K562 (cell line): Measurements from ENCODE around the gene SLC43A1. TPM values are rescaled to one million over a fixed set of nuclear protein-coding genes. Genes with fewer than 3 reads are reported as not detected.
A peak's percentile ranks its signal among the peaks of the same experiment; 100 is the strongest.

Source experiments
- ATAC-seq: fragments of 200-7000 bp; cut with Tn5 transposase; 3 replicates; pipeline ENCODE4 v1.9.1; 2020; ENCODE audit warnings: moderate library complexity
- BruUV-seq: library from RNA; stranded (reverse); fragments of 400-500 nt; replicated peaks from 2 replicates; lab custom pipeline; 2021; lab: Mats Ljungman, UMichigan
- CTCF ChIA-PET: fragments of 300-600 bp; formaldehyde crosslinking; extraction: SDS; loops from one replicate; lab custom pipeline; 2021; ENCODE audit warnings: low intra/inter-chr PET ratio; lab: Yijun Ruan, JAX
- POLR2A ChIA-PET: fragments of 300-600, 350-650 bp; sonication (Branson Sonifier 250); formaldehyde crosslinking; extraction: SDS; loops from one replicate; lab custom pipeline; 2021; ENCODE audit warnings: antibody characterized with exemption, inconsistent platforms; lab: Yijun Ruan, JAX
- DNase-seq, 4 experiments: peaks; one replicate each; pipeline versions ENCODE4 v3.0.0 to v3.0.0-alpha.2; 2011 to 2018; ENCODE audit warnings: low spot score in 3 of 4, mixed read lengths in 3 of 4; ENCODE audit errors: extremely low read depth in 1 of 4
- FAIRE-seq: peaks from 2 replicates; lab custom pipeline; 2011; peaks lifted over from hg19 to GRCh38; lab: Jason Lieb, UNC
- H2AFZ ChIP-seq: 2 replicates; pipeline ENCODE4 v1.6.0; 2011; ENCODE audit warnings: low read depth, low read length, control low read depth, inconsistent platforms
- H3K27ac ChIP-seq: fragments of 200-600 bp; 3 replicates; pipeline ENCODE4 v1.8.0; 2011; ENCODE audit warnings: low read depth, mild to moderate bottlenecking, control low read depth, inconsistent platforms, low read length, moderate library complexity, mixed read lengths; ENCODE audit errors: extremely low read depth
- H3K27me3 ChIP-seq, 2 experiments: fragments of 300-600 bp in 1 of 2; 2 replicates in 1 of 2; 3 replicates in 1 of 2; pipeline versions ENCODE4 v1.6.0 to v1.8.0; 2011; ENCODE audit warnings: inconsistent platforms in 2 of 2, low read length in 2 of 2, mild to moderate bottlenecking in 1 of 2, mixed read lengths in 1 of 2, moderate library complexity in 1 of 2; ENCODE audit not compliant: control insufficient read depth in 2 of 2, insufficient read depth in 2 of 2
- H3K36me3 ChIP-seq: fragments of 300-600 bp; 3 replicates; pipeline ENCODE4 v1.8.0; 2011; ENCODE audit warnings: mild to moderate bottlenecking, low read length, inconsistent platforms; ENCODE audit not compliant: control insufficient read depth, insufficient read depth
- H3K4me1 ChIP-seq, 2 experiments: fragments of 200-600 bp in 1 of 2; replicated peaks in 1 of 2; 2 replicates in 1 of 2; 3 replicates in 1 of 2; pipeline versions ENCODE4 v1.5.1 to v1.8.0; 2011; ENCODE audit warnings: inconsistent platforms in 2 of 2, low read length in 2 of 2, mild to moderate bottlenecking in 1 of 2, mixed read lengths in 1 of 2, moderate library complexity in 1 of 2; ENCODE audit not compliant: control insufficient read depth in 2 of 2, insufficient read depth in 2 of 2
- H3K4me2 ChIP-seq: 2 replicates; pipeline ENCODE4 v1.6.1; 2011; ENCODE audit warnings: low read length, control low read depth, inconsistent platforms, mixed read lengths; ENCODE audit not compliant: insufficient read depth
- H3K4me3 ChIP-seq: fragments of 200-600 bp; sonication (generic), shearing (Covaris generic); 2 replicates; pipeline ENCODE4 v1.5.1; 2016; ENCODE audit warnings: control low read depth, inconsistent platforms
- H3K79me2 ChIP-seq: fragments of 200-600 bp; 3 replicates; pipeline ENCODE4 v1.8.0; 2011; ENCODE audit warnings: low read length, inconsistent platforms; ENCODE audit not compliant: control insufficient read depth, insufficient read depth
- H3K9ac ChIP-seq, 2 experiments: 2 replicates each; pipeline versions ENCODE4 v1.6.0 to v1.6.1; 2011; ENCODE audit warnings: low read depth in 2 of 2, low read length in 2 of 2, control low read depth in 1 of 2, inconsistent platforms in 1 of 2, mild to moderate bottlenecking in 1 of 2, mixed read lengths in 1 of 2; ENCODE audit not compliant: insufficient read depth in 1 of 2
- H3K9me1 ChIP-seq: one replicate; pipeline ENCODE4 v1.6.0; 2011; ENCODE audit warnings: inconsistent platforms, mild to moderate bottlenecking, low read length, moderate library complexity; ENCODE audit not compliant: control insufficient read depth, insufficient read depth
- H3K9me3 ChIP-seq: replicated peaks from 2 replicates; pipeline ENCODE4 v1.5.1; 2011; ENCODE audit warnings: low read depth, low read length, inconsistent platforms; ENCODE audit not compliant: control insufficient read depth, insufficient read depth
- H4K20me1 ChIP-seq: replicated peaks from 2 replicates; pipeline ENCODE4 v1.6.1; 2011; ENCODE audit warnings: low read length, inconsistent platforms, mixed read lengths; ENCODE audit not compliant: control insufficient read depth, insufficient read depth
- ARNT ChIP-seq, 2 experiments: fragments of 450-650 bp; IDR thresholded peaks; 2 replicates each; pipeline ENCODE4 v1.6.1; 2016; ENCODE audit warnings: mild to moderate bottlenecking in 1 of 2
- CHD2 ChIP-seq: IDR thresholded peaks from 2 replicates; pipeline ENCODE4 v1.6.1; 2011; ENCODE audit warnings: low read depth, low read length
- GATAD2B ChIP-seq: fragments of 450-650 bp; IDR thresholded peaks from 2 replicates; pipeline ENCODE4 v1.6.1; 2017; ENCODE audit warnings: mild to moderate bottlenecking, borderline replicate concordance
- ILF3 ChIP-seq: fragments of 450-650 bp; IDR thresholded peaks from 2 replicates; pipeline ENCODE4 v1.6.1; 2018; ENCODE audit warnings: antibody characterized with exemption, mild to moderate bottlenecking, moderate library complexity, borderline replicate concordance
- IRF2 ChIP-seq: sonication (generic); formaldehyde crosslinking; IDR thresholded peaks from 2 replicates; pipeline ENCODE4 v1.8.1; 2022; ENCODE audit warnings: mild to moderate bottlenecking, missing genetic modification reagents
- RNF2 ChIP-seq: sonication (generic); IDR thresholded peaks from 2 replicates; pipeline ENCODE4 v1.6.1; 2016
- TRIM24 ChIP-seq, 2 experiments: fragments of 450-650 bp; IDR thresholded peaks; 2 replicates each; pipeline ENCODE4 v1.6.1; 2016
- ZNF277 ChIP-seq: fragments of 250-450 bp; sonication (Bioruptor Pico); IDR thresholded peaks from 2 replicates; pipeline ENCODE4 v1.8.0; 2022; ENCODE audit warnings: inconsistent platforms, mild to moderate bottlenecking, moderate library complexity, borderline replicate concordance
- ZNF431 ChIP-seq: sonication (generic); formaldehyde crosslinking; IDR thresholded peaks from 2 replicates; pipeline ENCODE4 v1.8.0; 2022; ENCODE audit warnings: mild to moderate bottlenecking, missing genetic modification reagents
- WGBS: fragments of 100-300 bp; shearing (Covaris generic); methylation state at CpG from one replicate; pipeline ENCODE4 v1.1.6; 2016; ENCODE audit warnings: low coverage, mixed read lengths; ENCODE audit not compliant: insufficient coverage; ENCODE audit errors: missing lambda C conversion rate; 5-methylcytosine and 5-hydroxymethylcytosine counted together
- in situ Hi-C: fragments of 300-500 bp; cut with MboI; formaldehyde crosslinking; loops from 4 replicates; pipeline ENCODE4 v1.15.0; 2018; ENCODE audit warnings: inconsistent platforms, mixed read lengths
- intact Hi-C: fragments of 100-400 bp; cut with micrococcal nuclease; formaldehyde crosslinking; loops from 2 replicates; pipeline ENCODE4 v1.14.2; 2022
- polyA plus RNA-seq, 8 experiments: library from polyadenylated mRNA; depleted of rRNA in 4 of 8; stranded (reverse) in 5 of 8; unstranded in 3 of 8; fragments of >200 nt; fragmentation: Nextera tagmentation in 2 of 8; fragmentation: Illumina TruSeq in 1 of 8; extraction: Ambion mirVana in 2 of 8; extraction: Trizol in 1 of 8; gene quantifications; 2 replicates each; pipeline versions ENCODE4 v1.2.1 to v1.2.3, GENCODE V29; 2011 to 2014; ENCODE audit warnings: inconsistent platforms in 1 of 8, missing spikeins in 1 of 8
- total RNA-seq, 7 experiments: library from RNA; depleted of rRNA in 6 of 7; stranded (reverse); fragments of >200 nt in 6 of 7; fragmentation: Illumina TruSeq in 2 of 7; extraction: Trizol in 2 of 7; gene quantifications; 2 replicates each; pipeline versions ENCODE4 v1.2.1 to v1.2.3, GENCODE V29; 2011 to 2021; ENCODE audit warnings: low replicate concordance in 1 of 7

The SLC43A1 gene
- total and polyA plus RNA-seq, 9 of the 15 experiments (the other 6 are each of a cell fraction or from before 2014, with no cell fraction given), result 2.6 to 41.8 (median 24.6) TPM

- no peak overlapping the region for H3K27ac ChIP-seq
- no peak overlapping the region for H2AFZ ChIP-seq
- POLR2A ChIA-PET, result no interaction called here
- no peak for TF ChIP-seq TRIM24 (IDR thresholded peaks at IDR 0.05)
- 0 out of 2 replicates have a peak, but pooled peaks have one; percentile 41 for TF ChIP-seq IRF2 (CRISPR knock-in tag)
- FAIRE-seq (no peak), DNase-seq (peak in 1 of 4 experiments; percentile 3), ATAC-seq (no peak)
- BruUV-seq, result no TSS peak
- 55% methylated on average over 8 of the region's 8 CpGs for WGBS
- H3K9me3 ChIP-seq, result no peaks in the 10 kb centered on the region
- no peaks in the 10 kb centered on the region for H3K27me3 ChIP-seq
- no peaks in the 10 kb centered on the region for H4K20me1 ChIP-seq
- in situ Hi-C loops, result no loop called here
- CTCF ChIA-PET, result no interaction called here
- no peak overlapping the region for H3K4me3 ChIP-seq
- no peaks in the 10 kb centered on the region for H3K79me2 ChIP-seq
- H3K4me1 ChIP-seq, result peaks cover 5 to 8% of the 10 kb centered on the region in 2 experiments; a peak in 3 of 5 replicates
- H3K9ac ChIP-seq, result no peak overlapping the region
- H3K9me1 ChIP-seq, result no peaks in the 10 kb centered on the region
- intact Hi-C loops, result no loop called here
- no peak overlapping the region for H3K4me2 ChIP-seq
- H3K36me3 ChIP-seq, result no peaks in the 10 kb centered on the region
Observed at GRCh38 chr11:57556041-57556440, 40.5 kb upstream of the SLC43A1 start.

GRCh38 chr11:57555393-57555792 lies 39.9 kb upstream of the SLC43A1 start:
- 53% methylated on average over 2 of the region's 2 CpGs for WGBS
- H3K9ac ChIP-seq, result no peak overlapping the region
- H3K27me3 ChIP-seq, result no peaks in the 10 kb centered on the region
- ChIA-PET POLR2A (interaction anchor here (0.7 kb wide), 1 partner anchor 27 kb away, joined by 3 read pairs; no protein-coding TSS in a partner anchor), CTCF (no interaction called here)
- FAIRE-seq, result peak; percentile 11
- no peaks in the 10 kb centered on the region for H3K9me1 ChIP-seq
- H3K4me3 ChIP-seq, result no peak overlapping the region
- H4K20me1 ChIP-seq, result no peaks in the 10 kb centered on the region
- ATAC-seq, result no peak
- TF ChIP-seq ARNT (IDR thresholded peaks at IDR 0.05) (no peak), GATAD2B (no peak), ZNF277 (CRISPR knock-in tag) (no peak), CHD2 (no peak), RNF2 (no peak), ZNF431 (CRISPR knock-in tag) (no peak), ILF3 (no peak)
- DNase-seq, result no peak
- intact Hi-C loops (no loop called here), in situ Hi-C loops (no loop called here)
- H3K4me1 ChIP-seq, result peaks cover 5 to 8% of the 10 kb centered on the region in 2 experiments; a peak in 3 of 5 replicates
- H3K36me3 ChIP-seq, result no peaks in the 10 kb centered on the region
- no peaks in the 10 kb centered on the region for H3K9me3 ChIP-seq
- no peak overlapping the region for H2AFZ ChIP-seq
- H3K79me2 ChIP-seq, result no peaks in the 10 kb centered on the region
- no peak overlapping the region for H3K4me2 ChIP-seq
- H3K27ac ChIP-seq, result no peak overlapping the region
- no TSS peak for BruUV-seq
